Naive thymus-derived CD4-positive, alpha-beta T cell (primary cell): ENCODE results near the gene CCSER1. TPM values are rescaled to one million over a fixed set of nuclear protein-coding genes. Genes with fewer than 3 reads are reported as not detected.
"Not testable (repeated sequence)": the region's sequence is repeated elsewhere in the genome, so short reads cannot be mapped to it uniquely, and the experiment has no call there.

Source experiments
- ATAC-seq: fragments of 150-1000 bp; cut with Tn5 transposase; 2 replicates; pipeline ENCODE4 v1.10.0; 2021; ENCODE audit warnings: mild to moderate bottlenecking, moderate library complexity
- CTCF ChIA-PET: fragments of 350-600 bp; sonication (Branson Sonifier 250); formaldehyde crosslinking; loops from one replicate; lab custom pipeline; 2021; ENCODE audit warnings: antibody characterized with exemption; lab: Charles Lee
- POLR2A ChIA-PET: fragments of 350-600 bp; sonication (Branson Sonifier 250); formaldehyde crosslinking; loops from one replicate; lab custom pipeline; 2021; ENCODE audit warnings: antibody characterized with exemption, inconsistent platforms; lab: Charles Lee
- DNase-seq, 9 donors: peaks; one replicate each; pipeline versions ENCODE4 v3.0.0 to v3.0.0-alpha.2; 2020 to 2022; ENCODE audit warnings: mixed read lengths in 1 of 9
- H3K27ac ChIP-seq: one replicate; pipeline ENCODE4 v1.7.0; 2013; ENCODE audit warnings: mild to moderate bottlenecking, low read depth, low read length, moderate library complexity
- H3K27me3 ChIP-seq, 2 donors: one replicate each; pipeline ENCODE4 v1.7.0; 2013; ENCODE audit warnings: low read length in 2 of 2, mild to moderate bottlenecking in 2 of 2, moderate library complexity in 2 of 2; ENCODE audit not compliant: control insufficient read depth in 2 of 2, insufficient read depth in 2 of 2
- H3K36me3 ChIP-seq, 3 experiments: 1 replicate in 2 of 3; 2 replicates in 1 of 3; pipeline ENCODE4 v1.7.0; 2013; ENCODE audit warnings: low read length in 3 of 3, mild to moderate bottlenecking in 3 of 3, moderate library complexity in 1 of 3; ENCODE audit not compliant: insufficient read depth in 3 of 3, control insufficient read depth in 2 of 3
- H3K4me1 ChIP-seq, 2 donors: one replicate each; pipeline ENCODE4 v1.7.0; 2013; ENCODE audit warnings: low read length in 2 of 2, mild to moderate bottlenecking in 2 of 2, moderate library complexity in 1 of 2; ENCODE audit not compliant: control insufficient read depth in 2 of 2, insufficient read depth in 2 of 2
- H3K4me3 ChIP-seq: 2 replicates; pipeline ENCODE4 v1.7.0; 2013; ENCODE audit warnings: mild to moderate bottlenecking, low read length
- H3K9me3 ChIP-seq, 3 experiments: 1 replicate in 2 of 3; 2 replicates in 1 of 3; pipeline ENCODE4 v1.7.0; 2013; ENCODE audit warnings: low read length in 3 of 3; ENCODE audit not compliant: control insufficient read depth in 2 of 3
- H3K27ac Mint-ChIP-seq, 9 donors: one replicate each; pipeline ENCODE4 v1.8.0; 2020 to 2022; ENCODE audit warnings: mixed read lengths in 9 of 9, mild to moderate bottlenecking in 8 of 9, moderate library complexity in 5 of 9, inconsistent platforms in 2 of 9
- H3K27me3 Mint-ChIP-seq, 5 donors: one replicate each; pipeline ENCODE4 v1.8.0; 2021 to 2022; ENCODE audit warnings: mixed read lengths in 5 of 5, mild to moderate bottlenecking in 1 of 5
- H3K36me3 Mint-ChIP-seq, 5 donors: one replicate each; pipeline ENCODE4 v1.8.0; 2020 to 2022; ENCODE audit warnings: mixed read lengths in 5 of 5, mild to moderate bottlenecking in 3 of 5, inconsistent platforms in 1 of 5
- H3K4me1 Mint-ChIP-seq, 7 donors: one replicate each; pipeline ENCODE4 v1.8.0; 2020 to 2022; ENCODE audit warnings: mixed read lengths in 7 of 7, mild to moderate bottlenecking in 3 of 7, inconsistent platforms in 1 of 7
- H3K4me3 Mint-ChIP-seq, 10 donors: one replicate each; pipeline ENCODE4 v1.8.0; 2020 to 2022; ENCODE audit warnings: mild to moderate bottlenecking in 10 of 10, mixed read lengths in 10 of 10, moderate library complexity in 6 of 10, inconsistent platforms in 2 of 10
- H3K9me3 Mint-ChIP-seq, 11 donors: one replicate each; pipeline ENCODE4 v1.8.0; 2020 to 2022; ENCODE audit warnings: mixed read lengths in 11 of 11, mild to moderate bottlenecking in 4 of 11, inconsistent platforms in 1 of 11, moderate library complexity in 1 of 11
- intact Hi-C, 2 donors: fragments of 100-400 bp; cut with micrococcal nuclease; formaldehyde crosslinking; loops; one replicate each; pipeline ENCODE4 v1.15.1; 2023
- polyA plus RNA-seq, 2 donors: library from polyadenylated mRNA; unstranded; fragments of 300-500 nt; fragmentation: Illumina TruSeq; gene quantifications; one replicate each; pipeline ENCODE4 v1.2.3, GENCODE V29; 2021
- total RNA-seq, 6 experiments: library from RNA in 5 of 6; stranded (reverse) in 5 of 6; gene quantifications; 1 replicate in 5 of 6; 2 replicates in 1 of 6; pipeline ENCODE4 v1.2.3 and lab custom pipeline; 2021 to 2026

The CCSER1 gene
- total and polyA plus RNA-seq, 7 experiments from 2014 or later: 0.30 to 4.0 (median 1.4) TPM; not detected in 3

- Mint-ChIP-seq H3K4me1 (no peaks in the 10 kb centered on the region), H3K9me3 (peaks cover 6 to 44% (median 20%) of the 10 kb centered on the region in 11 donors), H3K27me3 (no peaks in the 10 kb centered on the region), H3K27ac (no peak overlapping the region), H3K4me3 (no peak overlapping the region), H3K36me3 (peaks cover 0 to 12% (median 0%) of the 10 kb centered on the region in 5 donors)
- DNase-seq: no peak
- Histone ChIP-seq H3K4me3 (no peak overlapping the region), H3K4me1 (no peaks in the 10 kb centered on the region), H3K9me3 (no peaks in the 10 kb centered on the region), H3K27ac (no peak overlapping the region), H3K36me3 (no peaks in the 10 kb centered on the region), H3K27me3 (no peaks in the 10 kb centered on the region)
- intact Hi-C loops: no loop called here
- POLR2A ChIA-PET: interaction anchor here (0.8 kb wide), 1 partner anchor 556 kb away, joined by 3 read pairs; no protein-coding TSS in a partner anchor
- CTCF ChIA-PET: no interaction called here
- ATAC-seq: no peak
Observed at GRCh38 chr4:91330555-91331137, 1203.5 kb downstream of the CCSER1 start.

GRCh38 chr4:91340822-91341221, 1213.6 kb downstream of the CCSER1 start:
- no peaks in the 10 kb centered on the region for H3K36me3 Mint-ChIP-seq
- no peaks in the 10 kb centered on the region for H3K4me1 Mint-ChIP-seq
- H3K9me3 Mint-ChIP-seq: peaks cover 0 to 4% (median 1%) of the 10 kb centered on the region in 11 donors
- intact Hi-C loops: no loop called here
- H3K27ac Mint-ChIP-seq: no peak overlapping the region
- no peak overlapping the region for H3K4me3 Mint-ChIP-seq
- ChIA-PET CTCF (no interaction called here), POLR2A (no interaction called here)
- no peak overlapping the region for H3K27ac ChIP-seq
- H3K27me3 Mint-ChIP-seq: no peaks in the 10 kb centered on the region
- H3K27me3 ChIP-seq: no peaks in the 10 kb centered on the region
- no peak overlapping the region for H3K4me3 ChIP-seq
- no peaks in the 10 kb centered on the region for H3K36me3 ChIP-seq
- ATAC-seq (no peak), DNase-seq (no peak)
- H3K9me3 ChIP-seq: no peaks in the 10 kb centered on the region
- no peaks in the 10 kb centered on the region for H3K4me1 ChIP-seq

GRCh38 chr4:91345632-91346031, 1218.4 kb downstream of the CCSER1 start:
- Mint-ChIP-seq H3K4me1 (no peaks in the 10 kb centered on the region), H3K27ac (no peak overlapping the region), H3K27me3 (no peaks in the 10 kb centered on the region), H3K4me3 (no peak overlapping the region), H3K36me3 (no peaks in the 10 kb centered on the region), H3K9me3 (peaks cover 0 to 14% (median 3%) of the 10 kb centered on the region in 11 donors)
- Histone ChIP-seq H3K27ac (no peak overlapping the region), H3K27me3 (no peaks in the 10 kb centered on the region), H3K9me3 (no peaks in the 10 kb centered on the region), H3K4me3 (no peak overlapping the region), H3K4me1 (no peaks in the 10 kb centered on the region), H3K36me3 (no peaks in the 10 kb centered on the region)
- DNase-seq (no peak), ATAC-seq (no peak)
- intact Hi-C loops: no loop called here
- ChIA-PET POLR2A (no interaction called here), CTCF (no interaction called here)

- H3K27ac Mint-ChIP-seq, H3K27ac ChIP-seq, H3K4me1 ChIP-seq, H3K36me3 Mint-ChIP-seq, ATAC-seq, H3K4me3 Mint-ChIP-seq, H3K4me1 Mint-ChIP-seq, H3K9me3 ChIP-seq, H3K36me3 ChIP-seq, H3K27me3 ChIP-seq, intact Hi-C loops, H3K27me3 Mint-ChIP-seq, CTCF ChIA-PET, DNase-seq, POLR2A ChIA-PET, H3K4me3 ChIP-seq: not testable (repeated sequence)
- peaks cover 0 to 25% (median 5%) of the 10 kb centered on the region in 11 donors for H3K9me3 Mint-ChIP-seq
Observed at GRCh38 chr4:91356496-91356895, 1229.3 kb downstream of the CCSER1 start.

GRCh38 chr4:91358016-91358415, 1230.8 kb downstream of the CCSER1 start:
- H3K27me3 ChIP-seq, ATAC-seq, H3K4me1 ChIP-seq, H3K36me3 ChIP-seq, intact Hi-C loops, POLR2A ChIA-PET, H3K4me3 ChIP-seq, H3K4me3 Mint-ChIP-seq, H3K36me3 Mint-ChIP-seq, DNase-seq, H3K9me3 ChIP-seq, H3K27me3 Mint-ChIP-seq, H3K27ac Mint-ChIP-seq, H3K4me1 Mint-ChIP-seq, CTCF ChIA-PET, H3K27ac ChIP-seq: not testable (repeated sequence)
- peaks cover 0 to 32% (median 5%) of the 10 kb centered on the region in 11 donors for H3K9me3 Mint-ChIP-seq

- H3K9me3 Mint-ChIP-seq: peaks cover 0 to 32% (median 3%) of the 10 kb centered on the region in 11 donors
- CTCF ChIA-PET, H3K27ac ChIP-seq, intact Hi-C loops, H3K27me3 Mint-ChIP-seq, H3K4me1 ChIP-seq, H3K4me3 Mint-ChIP-seq, H3K4me1 Mint-ChIP-seq, H3K36me3 ChIP-seq, POLR2A ChIA-PET, H3K27ac Mint-ChIP-seq, ATAC-seq, H3K4me3 ChIP-seq, H3K27me3 ChIP-seq, H3K36me3 Mint-ChIP-seq, DNase-seq, H3K9me3 ChIP-seq: not testable (repeated sequence)
Observed at GRCh38 chr4:91358621-91359020, 1231.4 kb downstream of the CCSER1 start.
